GM12865 (cell line): Measurements from ENCODE around the gene GCA.

Source experiments
- DNase-seq: peaks from one replicate; pipeline ENCODE4 v3.0.0; 2010; ENCODE audit warnings: low read depth
- H3K4me3 ChIP-seq: 2 replicates; pipeline ENCODE4 v1.5.1; 2011; ENCODE audit warnings: mild to moderate bottlenecking, low read depth, low read length, control low read depth
- TF ChIP-seq, protein P1 (sequence below): IDR thresholded peaks from 2 replicates; pipeline ENCODE4 v1.5.1; 2011; ENCODE audit warnings: low read length, control low read depth, low read depth, inconsistent platforms; ENCODE audit not compliant: insufficient read depth; ENCODE audit errors: missing control alignments

Gene GCA

DNA sequence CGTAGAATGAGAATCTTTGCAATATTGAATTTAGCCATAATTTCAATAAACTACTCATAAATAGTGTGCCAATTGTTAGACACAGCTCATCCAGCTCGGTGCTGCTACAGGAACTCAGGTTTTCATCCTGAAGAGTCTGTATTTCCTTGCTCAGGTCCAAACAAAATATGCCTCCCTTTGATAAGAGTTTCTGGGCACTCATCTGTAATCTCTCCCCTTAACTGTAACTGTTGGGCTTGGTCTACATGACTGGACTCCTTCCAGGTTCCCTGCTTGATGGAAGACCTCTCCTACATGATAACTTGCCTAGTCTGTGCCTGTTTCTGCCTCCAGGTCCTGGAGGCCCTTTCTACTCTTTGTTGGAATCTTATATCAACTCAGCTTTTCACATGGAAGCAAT is 57.9 kb downstream of the GCA start:
- H3K4me3 ChIP-seq: no peak overlapping the region
- TF ChIP-seq, protein P1, sequence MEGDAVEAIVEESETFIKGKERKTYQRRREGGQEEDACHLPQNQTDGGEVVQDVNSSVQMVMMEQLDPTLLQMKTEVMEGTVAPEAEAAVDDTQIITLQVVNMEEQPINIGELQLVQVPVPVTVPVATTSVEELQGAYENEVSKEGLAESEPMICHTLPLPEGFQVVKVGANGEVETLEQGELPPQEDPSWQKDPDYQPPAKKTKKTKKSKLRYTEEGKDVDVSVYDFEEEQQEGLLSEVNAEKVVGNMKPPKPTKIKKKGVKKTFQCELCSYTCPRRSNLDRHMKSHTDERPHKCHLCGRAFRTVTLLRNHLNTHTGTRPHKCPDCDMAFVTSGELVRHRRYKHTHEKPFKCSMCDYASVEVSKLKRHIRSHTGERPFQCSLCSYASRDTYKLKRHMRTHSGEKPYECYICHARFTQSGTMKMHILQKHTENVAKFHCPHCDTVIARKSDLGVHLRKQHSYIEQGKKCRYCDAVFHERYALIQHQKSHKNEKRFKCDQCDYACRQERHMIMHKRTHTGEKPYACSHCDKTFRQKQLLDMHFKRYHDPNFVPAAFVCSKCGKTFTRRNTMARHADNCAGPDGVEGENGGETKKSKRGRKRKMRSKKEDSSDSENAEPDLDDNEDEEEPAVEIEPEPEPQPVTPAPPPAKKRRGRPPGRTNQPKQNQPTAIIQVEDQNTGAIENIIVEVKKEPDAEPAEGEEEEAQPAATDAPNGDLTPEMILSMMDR: no peak
- DNase-seq: no peak

DNA sequence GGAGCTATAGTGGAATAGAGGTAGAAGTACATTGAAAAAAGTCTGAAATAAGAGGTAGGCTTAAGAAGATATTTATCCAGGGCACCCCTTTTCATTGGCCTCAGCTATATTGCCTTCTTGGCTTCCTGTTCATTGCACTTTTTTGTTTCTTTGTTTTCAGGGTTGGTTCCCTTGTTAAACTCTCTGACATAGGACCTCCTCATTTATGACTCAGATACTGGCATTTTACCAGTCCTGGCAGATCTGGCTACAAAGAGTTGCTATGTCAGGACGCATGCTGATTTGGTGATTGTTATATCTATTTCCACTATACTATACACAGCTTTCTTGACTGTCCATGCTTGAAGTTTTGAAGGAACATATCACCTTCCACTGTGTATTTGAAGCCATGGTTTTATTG is 60.0 kb downstream of the GCA start:
- no peak overlapping the region for H3K4me3 ChIP-seq
- no peak for DNase-seq
- TF ChIP-seq, protein P1: no peak
